ENCODE measurements around the gene ARID5A. TPM values are rescaled to one million over a fixed set of nuclear protein-coding genes. Genes with fewer than 3 reads are reported as not detected.

The ARID5A gene
- total RNA-seq, 2 experiments from 2014 or later = 61.5 to 64.3 TPM

DNA sequence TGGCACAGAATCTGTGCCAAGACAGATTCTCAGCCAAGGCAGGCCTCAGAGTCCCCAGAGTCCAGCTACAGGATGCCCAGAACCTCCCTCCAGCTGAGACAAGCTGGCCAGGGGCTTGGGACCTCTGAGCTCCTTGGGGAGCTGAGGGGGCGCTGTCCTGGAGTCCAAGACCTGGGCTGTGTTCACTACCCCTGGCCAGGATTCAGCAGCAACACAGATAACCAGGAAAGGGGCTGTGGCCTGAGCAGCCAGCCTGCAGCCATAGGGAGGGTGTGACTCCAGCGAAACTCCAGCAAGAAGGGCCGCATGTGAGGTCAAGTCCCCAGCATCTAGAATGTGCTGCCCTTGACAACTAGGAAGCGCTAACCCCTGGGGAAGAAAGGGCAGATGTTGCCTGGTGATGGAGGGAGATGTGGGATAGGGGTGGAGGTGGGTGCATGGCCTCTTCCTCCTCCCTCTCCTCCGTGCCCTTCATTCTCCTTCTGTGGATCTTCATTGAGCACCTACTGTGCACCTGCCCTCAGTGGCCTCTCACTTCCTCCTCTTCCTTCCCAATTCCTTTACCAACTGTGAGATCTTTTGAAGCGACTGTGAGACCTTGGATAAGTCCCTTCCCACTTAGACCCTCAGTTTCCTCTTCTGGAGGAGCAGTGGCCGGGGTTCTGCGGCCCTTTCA, 7.7 kb upstream of the ARID5A start:
- H3K27ac Mint-ChIP-seq = peak overlapping the region; percentile 90

GRCh38 chr2:96529376-96530143, 7.0 kb upstream of the ARID5A start:
- H3K36me3 Mint-ChIP-seq (ENCODE audit: low read depth) = no peaks in the 10 kb centered on the region
- ATAC-seq = no peak

More for the DNA sequence above, 7.7 kb upstream of the ARID5A start:
- DNase-seq (no peak), ATAC-seq (no peak)
- peaks cover 81% of the 10 kb centered on the region for H3K4me1 Mint-ChIP-seq (ENCODE audit: low read depth)
- no peaks in the 10 kb centered on the region for H3K36me3 Mint-ChIP-seq (ENCODE audit: low read depth)
- peak overlapping the region; percentile 70 for H3K4me3 Mint-ChIP-seq
- POLR2A ChIA-PET = interaction anchor here (0.8 to 23.0 kb wide), 7 partner anchors 18 to 364 kb away, joined by 3 to 438 read pairs (median 4); partner anchors contain the start of genes ARID5A and SNRNP200
- H3K9me3 Mint-ChIP-seq = no peaks in the 10 kb centered on the region
- intact Hi-C loops (cut with micrococcal nuclease) = loop anchor here (1.0 kb wide), 1 partner anchor 9 kb away; no protein-coding TSS in a partner anchor
- CTCF ChIA-PET = interaction anchor here (1.1 to 13.5 kb wide), 6 partner anchors 10 to 121 kb away, joined by 3 to 91 read pairs (median 15); no protein-coding TSS in a partner anchor
- TF ChIP-seq, protein P1, sequence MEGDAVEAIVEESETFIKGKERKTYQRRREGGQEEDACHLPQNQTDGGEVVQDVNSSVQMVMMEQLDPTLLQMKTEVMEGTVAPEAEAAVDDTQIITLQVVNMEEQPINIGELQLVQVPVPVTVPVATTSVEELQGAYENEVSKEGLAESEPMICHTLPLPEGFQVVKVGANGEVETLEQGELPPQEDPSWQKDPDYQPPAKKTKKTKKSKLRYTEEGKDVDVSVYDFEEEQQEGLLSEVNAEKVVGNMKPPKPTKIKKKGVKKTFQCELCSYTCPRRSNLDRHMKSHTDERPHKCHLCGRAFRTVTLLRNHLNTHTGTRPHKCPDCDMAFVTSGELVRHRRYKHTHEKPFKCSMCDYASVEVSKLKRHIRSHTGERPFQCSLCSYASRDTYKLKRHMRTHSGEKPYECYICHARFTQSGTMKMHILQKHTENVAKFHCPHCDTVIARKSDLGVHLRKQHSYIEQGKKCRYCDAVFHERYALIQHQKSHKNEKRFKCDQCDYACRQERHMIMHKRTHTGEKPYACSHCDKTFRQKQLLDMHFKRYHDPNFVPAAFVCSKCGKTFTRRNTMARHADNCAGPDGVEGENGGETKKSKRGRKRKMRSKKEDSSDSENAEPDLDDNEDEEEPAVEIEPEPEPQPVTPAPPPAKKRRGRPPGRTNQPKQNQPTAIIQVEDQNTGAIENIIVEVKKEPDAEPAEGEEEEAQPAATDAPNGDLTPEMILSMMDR (IDR thresholded peaks at IDR 0.05) = no peak
- no peaks in the 10 kb centered on the region for H3K27me3 Mint-ChIP-seq

DNA sequence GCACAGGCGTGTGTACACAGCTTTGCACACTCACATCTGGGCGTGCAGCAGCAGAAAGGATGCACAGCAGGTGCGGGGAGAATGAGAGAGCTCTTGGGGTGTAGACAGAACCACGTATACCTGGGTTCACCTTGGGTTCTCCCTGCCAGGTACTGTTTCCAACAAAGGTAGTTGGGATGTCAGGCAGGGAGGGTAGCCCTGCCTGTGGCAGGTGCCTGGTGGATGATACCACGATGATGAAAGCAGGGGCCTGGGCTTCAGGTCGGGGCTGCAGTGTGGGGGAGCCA, 6.5 kb upstream of the ARID5A start:
- ChIA-PET CTCF (interaction anchor here (1.2 to 13.5 kb wide), 5 partner anchors 20 to 322 kb away, joined by 3 to 91 read pairs (median 5); partner anchors contain the start of gene STARD7), POLR2A (interaction anchor here (0.7 to 23.0 kb wide), 7 partner anchors 17 to 583 kb away, joined by 3 to 438 read pairs (median 4); partner anchors contain the start of genes ANKRD36, ARID5A and SNRNP200)
- H3K27ac Mint-ChIP-seq = peak overlapping the region; percentile 90
- no peaks in the 10 kb centered on the region for H3K27me3 Mint-ChIP-seq
- ATAC-seq (no peak), DNase-seq (no peak)
- H3K4me3 Mint-ChIP-seq = no peak overlapping the region
- TF ChIP-seq, protein P1 (IDR thresholded peaks at IDR 0.05) = no peak
- H3K4me1 Mint-ChIP-seq (ENCODE audit: low read depth) = peaks cover 73% of the 10 kb centered on the region
- intact Hi-C loops (cut with micrococcal nuclease) = loop anchor here (10.0 kb wide), 2 partner anchors 205 to 385 kb away; partner anchors contain the start of genes DUSP2 and ITPRIPL1
- H3K36me3 Mint-ChIP-seq (ENCODE audit: low read depth) = no peaks in the 10 kb centered on the region
- H3K9me3 Mint-ChIP-seq = no peaks in the 10 kb centered on the region

More at GRCh38 chr2:96529376-96530143, 7.0 kb upstream of the ARID5A start:
- ChIA-PET CTCF (interaction anchor here (1.2 to 13.5 kb wide), 4 partner anchors 20 to 234 kb away, joined by 4 to 91 read pairs (median 26); no protein-coding TSS in a partner anchor), POLR2A (interaction anchor here (0.7 to 23.0 kb wide), 7 partner anchors 18 to 365 kb away, joined by 3 to 438 read pairs (median 4); partner anchors contain the start of genes ARID5A and SNRNP200)
- peak overlapping the region; percentile 90 for H3K27ac Mint-ChIP-seq
- H3K9me3 Mint-ChIP-seq = no peaks in the 10 kb centered on the region
- intact Hi-C loops (cut with micrococcal nuclease) = loop anchor here (10.0 kb wide), 2 partner anchors 205 to 385 kb away; partner anchors contain the start of genes DUSP2 and ITPRIPL1
- no peak overlapping the region for H3K4me3 Mint-ChIP-seq
- no peak for DNase-seq
- TF ChIP-seq, protein P1 (IDR thresholded peaks at IDR 0.05) = no peak
- H3K4me1 Mint-ChIP-seq (ENCODE audit: low read depth) = peaks cover 77% of the 10 kb centered on the region
- no peaks in the 10 kb centered on the region for H3K27me3 Mint-ChIP-seq

DNA sequence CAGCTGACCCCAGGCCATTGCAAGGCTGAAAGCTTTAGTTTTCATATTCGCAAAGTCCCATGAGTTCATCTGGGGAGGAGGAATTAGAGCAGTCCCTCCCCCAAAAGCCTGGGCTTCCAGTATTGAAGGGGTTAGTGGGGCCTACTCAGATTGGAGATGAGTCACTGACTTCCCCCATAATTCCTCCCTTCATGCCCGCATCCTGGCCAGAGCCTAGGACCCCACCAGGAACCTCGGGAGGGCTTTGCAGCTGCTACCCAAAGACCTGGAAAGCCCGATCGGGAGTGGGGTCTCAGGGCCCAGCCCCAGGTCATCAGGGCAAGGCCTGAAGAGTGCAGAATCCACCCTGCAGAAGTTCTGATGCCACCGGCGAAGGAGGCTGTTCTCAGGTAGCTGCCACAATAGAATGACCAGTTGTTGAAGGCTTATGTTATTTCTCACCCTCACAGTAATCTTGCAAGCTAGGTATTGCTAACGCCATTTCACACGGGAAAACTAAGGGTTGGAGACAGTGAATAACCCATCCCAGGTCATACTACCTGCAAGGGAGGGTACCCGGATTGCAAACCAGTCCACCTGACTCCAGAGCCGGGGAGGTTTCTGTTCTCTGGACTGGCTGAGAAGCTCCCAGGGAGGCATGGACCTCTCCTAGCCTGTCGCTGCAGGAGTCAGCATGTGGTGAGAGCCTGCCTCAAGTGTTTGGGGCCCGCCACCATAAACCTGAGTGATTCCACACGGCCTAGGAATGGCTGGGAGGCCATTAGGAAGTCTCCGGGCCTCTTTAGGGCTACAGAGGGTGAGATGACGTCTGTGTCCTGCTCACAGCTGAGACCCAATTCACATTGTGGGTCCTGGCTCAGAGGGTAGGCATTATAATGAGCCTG, 5.8 kb upstream of the ARID5A start:
- ATAC-seq (no peak), DNase-seq (no peak)
- H3K27ac Mint-ChIP-seq = peak overlapping the region; percentile 90
- H3K36me3 Mint-ChIP-seq (ENCODE audit: low read depth) = no peaks in the 10 kb centered on the region
- TF ChIP-seq, protein P1 (IDR thresholded peaks at IDR 0.05) = no peak
- ChIA-PET POLR2A (interaction anchor here (0.8 to 23.0 kb wide), 8 partner anchors 16 to 582 kb away, joined by 3 to 438 read pairs (median 4); partner anchors contain the start of genes ANKRD36, ARID5A, KANSL3 and SNRNP200), CTCF (interaction anchor here (1.0 to 13.5 kb wide), 5 partner anchors 21 to 322 kb away, joined by 3 to 91 read pairs (median 5); partner anchors contain the start of gene STARD7)
- intact Hi-C loops (cut with micrococcal nuclease) = loop anchor here (10.0 kb wide), 2 partner anchors 206 to 386 kb away; partner anchors contain the start of genes DUSP2 and ITPRIPL1
- H3K4me1 Mint-ChIP-seq (ENCODE audit: low read depth) = peaks cover 76% of the 10 kb centered on the region
- H3K9me3 Mint-ChIP-seq = no peaks in the 10 kb centered on the region
- no peaks in the 10 kb centered on the region for H3K27me3 Mint-ChIP-seq
- no peak overlapping the region for H3K4me3 Mint-ChIP-seq

All from activated CD8-positive, alpha-beta T cell treated with anti-CD3 and anti-CD28 coated beads for 36 hours (primary cell).